Iris pigment epithelial cell (primary cell): ENCODE measurements around the gene KIAA1217.

Experiments
- DNase-seq: peaks from one replicate; pipeline ENCODE4 v3.0.0-alpha.2; 2011; ENCODE audit warnings: low read depth

Gene KIAA1217

DNA sequence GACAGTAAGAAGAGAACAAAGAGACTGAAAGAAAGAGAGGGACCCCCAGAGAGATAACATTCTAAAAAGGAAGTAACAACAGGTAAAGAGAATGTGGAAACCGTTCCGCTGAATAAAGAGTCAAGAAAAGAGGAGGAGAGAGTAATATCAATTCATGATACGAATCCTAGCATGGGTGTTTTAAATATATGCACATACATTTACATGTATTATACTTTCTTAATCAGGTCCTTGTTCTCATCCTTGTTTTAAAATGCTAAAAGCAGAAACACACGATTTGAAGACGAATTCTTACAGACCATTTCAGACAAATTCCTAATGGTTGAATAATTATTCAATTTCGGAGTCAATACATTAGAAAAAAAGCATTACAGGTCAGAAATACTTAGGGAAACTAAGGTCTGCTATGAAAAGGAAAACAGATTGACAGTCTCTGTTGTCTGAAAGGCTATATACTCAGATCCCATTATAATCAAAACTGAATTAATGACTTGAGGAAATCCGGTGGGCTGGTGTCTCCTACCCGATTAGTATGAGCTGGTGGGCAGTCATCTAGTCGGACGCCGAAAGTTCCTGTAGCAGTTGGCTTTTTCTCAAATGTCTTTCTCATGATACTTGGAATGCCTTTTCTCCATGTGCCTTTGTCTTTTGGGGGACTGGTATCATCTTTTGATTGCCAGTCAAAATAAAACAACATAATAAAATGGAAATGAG lies 387.4 kb downstream of the KIAA1217 start:
- no peak for DNase-seq

GRCh38 chr10:24597426-24597825 lies 388.5 kb downstream of the KIAA1217 start:
- DNase-seq = peak; percentile 18
